GM18519 (cell line): ENCODE results near the gene RABGAP1.

Experiments used
- ATAC-seq: cut with Tn5 transposase; IDR thresholded peaks from one replicate; pipeline ENCODE4 v1.9.1; 2021; ENCODE audit warnings: mild to moderate bottlenecking, moderate library complexity; ENCODE audit not compliant: unreplicated experiment, low FRiP score

Gene RABGAP1

DNA sequence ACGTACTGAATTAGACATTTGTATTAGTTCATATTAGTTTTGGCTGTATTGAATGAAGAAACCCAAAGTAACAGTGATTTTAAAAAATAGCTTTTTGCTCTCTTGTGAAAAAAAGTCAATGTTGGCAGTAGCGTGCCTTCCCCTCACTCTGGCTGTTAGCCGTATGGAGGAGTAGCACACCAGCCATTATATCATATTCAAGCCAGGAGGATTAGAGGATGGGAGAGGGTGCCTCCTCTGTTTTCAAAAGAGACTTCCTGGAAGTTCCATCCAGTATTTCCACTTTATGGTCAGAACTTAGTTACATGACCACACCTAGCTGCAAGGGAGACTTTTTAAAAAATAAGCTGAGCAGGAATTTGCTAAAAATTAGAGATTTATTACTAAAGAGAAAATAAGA is 133.8 kb downstream of the RABGAP1 start:
- no peak for ATAC-seq

DNA sequence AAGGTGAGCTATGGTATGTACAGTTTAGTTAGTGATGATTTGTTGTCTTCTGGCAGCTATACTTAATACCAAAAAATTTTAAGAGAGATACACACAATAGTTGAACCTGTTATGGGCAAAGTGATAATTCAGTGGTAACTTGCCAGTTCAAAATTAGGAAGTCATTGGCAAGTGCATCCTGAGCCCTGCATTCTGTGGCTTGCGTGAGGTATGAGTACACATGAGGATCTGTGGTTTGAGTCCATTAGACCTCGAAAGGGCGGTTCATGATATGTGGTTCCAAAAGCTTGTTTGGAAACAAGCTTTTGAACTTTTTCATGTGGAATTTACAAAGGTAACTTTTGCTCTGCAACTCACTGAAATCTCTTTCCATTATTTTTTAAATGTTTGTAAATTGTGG is 139.6 kb downstream of the RABGAP1 start:
- no peak for ATAC-seq

DNA sequence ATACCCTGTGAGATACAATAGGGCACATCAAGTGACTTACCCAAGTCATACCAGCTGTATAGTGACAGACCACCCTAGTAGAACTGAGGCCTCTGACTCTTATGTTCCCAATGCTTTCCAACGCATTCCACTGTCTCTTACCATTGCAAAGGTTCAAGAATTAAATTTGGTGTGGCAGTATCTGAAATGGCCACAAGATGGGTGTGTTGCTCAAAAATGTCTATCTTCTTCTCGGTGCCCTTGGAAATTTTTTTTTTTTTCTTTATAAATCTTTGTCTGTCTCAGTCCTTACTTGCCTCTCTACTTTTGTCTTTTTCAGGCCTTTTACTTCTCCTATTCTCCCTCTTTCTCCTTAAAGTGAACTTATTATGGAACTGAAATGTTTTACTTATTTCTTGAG is 141.0 kb downstream of the RABGAP1 start:
- no peak for ATAC-seq

DNA sequence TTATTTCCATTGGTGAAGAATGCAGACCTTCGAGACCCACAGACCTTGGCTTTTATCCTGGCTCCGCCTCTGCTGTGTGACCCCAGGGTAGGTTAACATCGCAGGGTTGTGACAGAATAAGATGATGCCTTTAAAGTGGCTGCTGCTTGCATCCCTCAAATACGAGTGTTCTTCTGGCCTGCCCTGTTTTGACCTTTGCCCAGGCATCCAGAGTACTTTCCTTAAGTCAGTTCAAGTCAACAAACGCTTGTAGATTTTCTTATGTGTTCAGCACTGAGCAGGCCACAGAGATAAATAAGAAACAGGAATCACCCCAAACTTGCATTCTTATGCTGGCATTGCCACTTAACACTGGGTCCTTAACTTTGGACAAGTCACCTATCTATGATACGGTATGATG is 142.9 kb downstream of the RABGAP1 start:
- no peak for ATAC-seq

DNA sequence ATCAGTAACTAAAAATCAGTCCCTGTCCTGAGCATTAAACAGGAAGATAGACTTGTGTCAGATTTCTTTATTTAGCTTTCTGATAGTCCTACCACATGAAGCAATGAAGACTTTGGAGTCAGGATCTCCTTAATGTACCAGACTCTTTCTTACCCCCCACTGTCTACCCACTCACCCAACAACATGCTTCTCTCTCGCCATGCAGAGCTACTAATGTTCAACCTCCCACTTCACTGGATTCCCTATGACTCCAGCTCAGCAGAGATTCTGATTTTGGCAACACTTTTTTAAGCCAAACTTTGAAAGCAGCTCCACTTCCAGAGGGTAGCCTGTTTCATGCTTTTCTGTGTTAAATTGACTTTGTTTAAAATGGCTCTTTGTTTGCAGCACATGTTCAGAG is 143.4 kb downstream of the RABGAP1 start:
- no peak for ATAC-seq

DNA sequence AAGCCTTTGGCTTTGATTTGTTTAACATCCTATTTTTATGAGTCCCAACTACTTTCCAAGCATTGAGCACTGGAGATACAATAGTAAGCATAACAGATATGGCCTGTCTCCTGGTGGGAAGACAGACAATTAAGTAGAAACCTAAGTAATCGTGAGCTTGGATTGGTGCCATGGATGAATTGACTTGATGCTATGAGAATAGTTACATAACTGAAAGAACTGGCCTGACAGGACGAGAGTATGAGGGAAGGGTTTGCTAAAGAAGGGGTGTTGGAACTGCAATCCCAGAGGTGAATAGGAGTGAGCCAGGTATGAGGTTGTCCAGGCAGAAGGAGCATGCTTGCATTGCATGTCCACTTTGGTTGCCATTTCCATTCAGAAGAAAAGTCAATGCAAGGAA is 145.1 kb downstream of the RABGAP1 start:
- ATAC-seq, result no peak

DNA sequence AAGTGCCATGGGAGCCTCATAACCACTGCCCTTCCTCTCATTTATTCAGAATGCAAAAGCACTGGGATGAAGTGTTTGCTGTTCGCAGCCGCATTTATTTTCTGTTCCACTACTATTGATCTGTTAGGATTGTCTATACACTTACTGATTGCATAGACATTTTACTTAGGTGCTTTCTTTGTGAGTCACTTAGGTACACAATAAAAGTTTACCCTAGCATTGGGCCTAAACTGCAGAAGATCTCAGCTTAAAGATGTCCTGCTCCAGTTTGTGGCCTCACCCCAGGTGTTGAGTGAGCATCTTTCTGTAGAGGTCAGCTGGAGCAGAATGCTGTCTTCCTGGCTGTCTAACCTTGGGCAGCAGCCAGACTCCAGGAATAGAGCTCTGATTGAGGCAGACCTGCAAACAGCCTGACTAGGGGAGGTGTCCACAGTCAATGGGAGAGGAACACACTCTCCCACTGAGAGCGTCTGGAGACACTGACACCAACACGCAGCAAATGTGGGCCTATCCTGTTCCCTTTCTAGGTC is 146.6 kb downstream of the RABGAP1 start:
- ATAC-seq, result no peak

DNA sequence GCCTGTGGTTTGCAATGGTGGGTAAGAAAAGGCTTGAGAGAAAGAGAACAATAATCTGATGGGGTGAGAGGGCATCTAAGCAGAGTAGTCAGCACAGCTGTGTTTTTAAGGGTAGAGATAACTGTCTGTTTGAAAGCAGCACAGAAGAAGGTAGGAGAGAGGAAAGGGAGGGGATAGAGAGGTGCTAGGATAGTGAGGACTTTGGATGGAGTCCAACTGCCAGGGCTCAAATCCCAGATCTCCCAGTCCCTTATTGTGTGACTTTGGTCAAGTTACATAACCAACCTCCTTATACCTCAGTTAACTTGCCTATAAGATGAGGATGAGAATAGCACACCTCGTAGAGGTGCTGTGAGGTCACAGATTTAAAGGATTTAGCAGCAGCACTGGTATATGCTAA is 148.2 kb downstream of the RABGAP1 start:
- no peak for ATAC-seq

DNA sequence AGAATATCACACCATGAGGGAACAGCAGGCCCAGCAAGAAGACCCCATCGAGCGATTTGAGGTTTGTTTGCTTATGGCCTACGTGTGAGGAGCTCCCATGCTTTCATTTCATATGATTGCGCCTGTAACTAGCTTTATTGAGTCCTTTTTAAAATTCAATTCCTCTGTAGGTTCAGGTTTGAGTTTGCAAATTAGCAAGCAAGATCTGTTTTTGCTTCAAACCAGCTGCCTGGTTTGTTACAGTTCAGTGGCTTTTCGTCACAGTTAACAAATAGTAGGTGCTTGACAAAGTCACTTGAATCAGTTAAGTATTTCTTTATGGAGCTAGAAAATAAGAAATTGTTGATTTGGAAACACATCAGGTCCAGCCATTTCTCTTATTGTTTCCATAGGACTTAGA is 149.0 kb downstream of the RABGAP1 start:
- ATAC-seq, result no peak

DNA sequence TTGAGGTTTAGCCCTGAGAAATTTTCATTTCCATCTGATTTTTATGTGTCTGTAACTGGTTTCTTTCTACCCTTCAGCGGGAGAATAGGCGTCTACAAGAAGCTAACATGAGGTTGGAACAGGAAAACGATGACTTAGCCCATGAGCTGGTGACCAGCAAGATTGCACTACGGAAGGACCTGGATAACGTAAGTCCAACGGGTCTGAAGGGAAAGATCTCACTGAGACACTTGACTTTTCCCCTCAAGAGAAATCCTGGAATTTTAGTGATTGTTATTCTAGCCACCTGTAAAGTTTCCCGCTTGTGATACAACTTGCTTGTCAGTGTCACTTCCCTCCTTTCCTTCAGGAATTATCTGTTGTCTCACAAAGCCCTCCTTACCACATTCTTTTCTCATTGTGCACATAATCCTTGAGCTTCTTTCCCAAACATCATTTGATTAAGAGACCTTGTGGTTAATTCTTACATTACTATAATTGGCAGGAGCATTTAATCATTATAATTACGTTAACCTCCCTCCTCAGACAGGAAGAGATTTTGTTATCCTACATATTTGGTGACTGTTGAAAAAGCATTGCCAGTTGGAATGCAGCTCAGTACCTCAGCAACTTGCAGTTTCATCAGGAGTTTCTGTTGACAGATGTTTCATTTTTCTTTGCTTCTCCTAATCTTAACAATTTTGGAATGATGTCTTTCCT is 149.5 kb downstream of the RABGAP1 start:
- no peak for ATAC-seq

DNA sequence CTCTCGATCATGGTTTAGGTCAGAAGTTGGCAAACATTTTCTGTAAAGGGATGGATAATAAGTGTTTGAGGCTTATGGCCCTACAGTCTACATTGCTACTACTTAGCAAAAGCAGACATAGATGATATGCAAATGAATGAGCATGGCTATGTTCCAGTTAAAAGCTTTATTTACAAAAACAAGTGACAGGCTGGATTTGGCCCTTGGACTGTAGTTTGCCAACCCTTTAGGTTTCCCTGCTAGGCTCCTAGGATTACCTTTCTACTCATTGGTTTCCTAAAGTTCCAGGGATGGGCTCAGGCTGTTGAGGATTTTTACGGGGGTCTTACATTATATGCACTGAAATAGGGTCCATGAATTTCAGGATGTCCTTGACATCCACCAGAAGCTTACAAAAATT is 150.1 kb downstream of the RABGAP1 start:
- no peak for ATAC-seq

DNA sequence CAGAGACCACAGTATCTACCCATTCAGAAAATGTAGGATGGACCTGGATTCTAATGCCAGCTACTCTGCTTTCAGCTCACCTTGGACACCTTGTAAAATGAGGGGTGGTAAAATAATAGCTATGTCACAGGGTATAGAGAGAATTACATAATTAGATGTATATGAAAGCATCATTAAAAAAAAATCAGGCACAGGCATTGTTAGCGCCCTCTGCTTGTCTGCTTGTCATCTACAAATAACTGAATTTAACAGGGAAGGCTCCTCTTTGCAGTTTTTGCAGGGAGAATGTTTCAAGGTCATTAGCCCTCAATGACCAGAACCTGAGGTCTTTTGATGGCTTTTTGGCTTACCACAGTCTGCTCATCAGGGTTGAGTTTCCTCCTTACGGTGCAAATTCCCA is 150.6 kb downstream of the RABGAP1 start:
- ATAC-seq, result no peak

DNA sequence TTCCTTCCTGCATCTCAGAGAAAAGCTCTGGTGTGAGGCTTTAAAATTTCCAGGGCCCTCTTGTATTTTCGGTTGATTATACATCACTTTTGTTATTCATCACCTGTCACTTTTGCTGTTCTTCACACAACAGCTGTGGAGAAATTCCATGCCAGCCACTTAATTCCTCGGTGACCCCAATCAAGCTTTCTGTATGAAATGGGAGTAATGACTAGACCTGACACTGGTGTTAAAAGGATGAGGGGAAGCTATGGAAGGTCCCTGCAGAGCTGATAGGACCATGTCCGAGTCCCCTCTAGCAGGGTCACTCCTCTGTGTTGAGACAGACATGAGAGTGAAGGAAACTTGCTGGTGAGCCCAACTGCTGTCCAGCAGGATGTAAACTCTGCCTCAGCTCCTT is 152.3 kb downstream of the RABGAP1 start:
- no peak for ATAC-seq

DNA sequence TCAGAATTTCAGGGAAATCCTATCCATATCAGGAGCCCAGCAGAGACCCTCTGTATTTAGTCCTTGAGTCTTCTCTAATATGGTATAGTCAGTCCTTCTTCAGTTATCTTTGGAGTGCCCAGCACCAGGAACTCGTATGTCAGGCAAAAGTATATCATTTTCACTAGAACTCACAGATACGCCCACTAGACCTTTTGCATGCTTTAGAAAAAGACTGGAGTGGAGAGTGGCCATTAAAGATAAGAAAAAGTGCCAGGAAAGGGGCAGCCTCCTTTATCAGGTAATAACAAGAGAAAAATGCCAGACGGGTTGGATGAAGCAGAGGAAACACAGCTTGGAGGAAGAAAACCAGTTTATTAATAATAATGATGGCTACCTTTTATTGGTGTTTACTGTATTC is 156.2 kb downstream of the RABGAP1 start:
- no peak for ATAC-seq

DNA sequence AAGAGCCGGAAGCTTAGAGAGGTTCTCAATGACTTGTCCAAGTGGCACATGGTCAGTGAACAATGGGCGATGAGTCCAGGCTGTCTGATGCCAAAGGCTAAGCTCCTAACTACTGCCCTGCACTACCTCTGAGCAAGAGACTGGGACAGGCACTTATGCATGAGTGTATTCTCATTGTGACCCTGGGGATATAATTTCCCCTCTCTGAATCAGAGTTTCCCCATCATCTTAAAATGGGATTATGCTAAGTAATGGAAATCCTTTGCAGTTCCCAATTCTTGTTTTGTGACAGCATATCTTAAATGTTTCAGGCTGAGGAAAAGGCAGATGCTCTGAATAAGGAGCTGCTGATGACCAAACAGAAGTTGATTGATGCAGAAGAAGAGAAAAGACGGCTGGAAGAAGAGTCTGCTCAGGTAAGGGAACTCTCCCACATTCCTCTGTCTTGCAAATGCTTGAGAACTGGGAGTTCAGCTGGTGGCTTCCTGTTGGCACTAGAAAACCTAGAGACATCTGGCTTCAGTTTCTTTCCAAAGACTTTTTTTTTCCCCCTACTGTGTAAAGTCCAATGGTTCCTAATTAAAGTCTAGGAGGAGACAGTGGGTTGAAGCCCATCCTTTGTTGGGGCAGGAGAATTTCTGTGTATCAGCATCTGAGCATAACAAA is 156.7 kb downstream of the RABGAP1 start:
- no peak for ATAC-seq

DNA sequence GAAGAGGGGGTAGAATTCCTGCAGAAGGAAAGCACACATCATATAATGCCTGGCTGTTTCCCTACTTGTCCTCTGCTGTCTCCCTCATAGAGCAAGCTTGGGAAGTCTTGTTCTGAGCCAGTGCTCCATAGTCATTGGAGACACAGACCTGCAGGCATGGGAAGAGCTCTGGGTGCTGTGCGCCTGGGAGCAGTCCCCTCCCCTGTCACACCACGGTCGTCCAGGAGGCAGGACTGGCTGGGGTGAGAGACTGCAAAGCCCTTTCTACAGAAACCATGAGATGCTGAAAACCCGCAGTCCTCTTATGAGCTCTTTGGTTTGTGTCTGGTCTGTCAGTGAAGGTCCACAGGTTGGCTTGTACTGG is 157.3 kb downstream of the RABGAP1 start:
- ATAC-seq, result no peak

DNA sequence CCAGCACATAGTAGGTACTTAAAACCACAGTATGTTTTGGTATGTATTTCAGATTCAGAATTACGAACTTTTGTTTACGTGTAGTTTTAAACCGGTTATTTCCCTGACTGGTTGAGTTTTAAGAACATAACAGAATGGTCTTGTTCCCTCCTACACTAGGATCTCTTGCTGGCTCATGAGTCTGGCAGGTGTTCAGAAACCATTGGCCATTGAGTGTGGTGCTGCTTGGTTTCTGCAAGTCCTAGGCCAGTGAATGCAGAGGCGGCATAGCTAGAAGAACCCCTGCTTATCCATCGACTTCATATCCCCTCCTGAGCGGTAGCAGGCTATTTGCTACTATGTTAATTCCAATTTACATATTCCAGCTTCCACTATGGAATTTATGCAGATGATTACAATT is 158.2 kb downstream of the RABGAP1 start:
- ATAC-seq, result no peak

DNA sequence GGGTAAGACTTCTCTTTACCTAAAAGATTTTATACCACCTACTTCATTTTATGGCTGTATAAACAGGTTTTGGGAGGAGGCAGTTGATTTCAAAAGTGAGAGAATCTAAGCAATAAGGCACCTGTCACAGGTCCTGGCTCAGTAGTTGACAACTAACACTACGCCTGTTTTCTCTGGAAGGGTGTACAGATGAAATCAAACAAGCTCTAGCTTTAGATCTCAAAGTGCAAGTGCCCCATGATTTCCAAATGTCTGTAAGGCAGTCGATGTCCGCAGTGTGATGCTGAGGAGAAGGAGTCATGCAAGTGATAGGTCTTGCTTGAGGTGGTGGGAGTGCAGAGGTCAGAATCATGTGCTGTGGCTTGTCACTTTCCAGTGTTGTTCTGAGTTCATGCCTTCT is 158.7 kb downstream of the RABGAP1 start:
- no peak for ATAC-seq

DNA sequence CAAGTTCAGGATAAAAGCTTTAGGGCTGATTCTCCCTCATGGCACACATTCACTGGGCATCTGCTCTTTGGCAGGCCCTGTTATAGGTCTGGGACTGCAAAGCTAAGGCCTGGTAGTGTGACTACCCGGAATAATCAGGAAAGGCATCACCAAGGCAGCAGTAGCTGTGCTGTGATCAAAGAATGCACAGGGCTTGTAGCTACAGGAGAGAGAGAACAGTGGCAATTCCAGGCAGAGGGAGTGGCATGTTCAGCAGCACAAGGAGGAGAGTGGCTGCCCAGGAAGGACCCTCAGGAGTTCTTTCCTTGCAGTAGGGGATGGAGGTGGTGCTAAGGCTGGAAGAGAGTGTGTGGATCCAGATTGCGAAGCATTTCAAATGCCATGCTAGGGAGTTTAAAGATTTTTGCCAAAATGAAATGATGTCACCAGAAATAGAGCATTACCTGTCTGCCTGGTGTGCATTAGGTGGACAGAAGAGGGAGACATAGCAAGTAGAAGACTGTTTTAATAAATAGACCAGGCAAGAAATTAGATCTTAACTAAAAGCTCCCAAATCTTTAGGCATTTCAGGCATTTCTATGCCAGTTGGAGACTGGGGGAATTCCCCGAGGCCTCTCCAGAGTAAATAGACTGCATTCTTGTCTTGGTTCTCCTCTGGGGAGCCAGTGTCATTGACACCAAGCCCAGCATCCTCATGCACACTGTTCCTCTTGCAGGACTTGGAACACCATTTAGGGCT is 161.7 kb downstream of the RABGAP1 start:
- ATAC-seq, result no peak

DNA sequence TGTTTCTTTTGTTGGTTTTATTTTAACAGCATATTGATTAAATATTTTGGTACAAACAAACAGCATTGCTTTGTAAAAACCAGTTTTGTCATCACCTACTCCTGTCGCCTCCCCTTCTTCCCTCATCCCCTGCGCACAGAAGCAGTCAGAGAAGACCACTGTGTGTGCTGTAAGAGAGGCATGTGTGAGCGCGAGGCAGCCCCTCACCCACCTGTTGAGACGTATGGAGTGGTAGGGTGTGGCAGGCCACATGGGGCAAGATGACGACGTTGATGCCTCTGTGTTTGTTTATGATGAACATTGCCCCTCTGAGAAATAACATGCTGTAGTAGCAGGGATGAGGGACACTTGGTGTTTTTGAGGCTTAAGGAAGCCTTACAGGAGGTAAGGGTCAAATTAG is 164.0 kb downstream of the RABGAP1 start:
- ATAC-seq, result no peak

DNA sequence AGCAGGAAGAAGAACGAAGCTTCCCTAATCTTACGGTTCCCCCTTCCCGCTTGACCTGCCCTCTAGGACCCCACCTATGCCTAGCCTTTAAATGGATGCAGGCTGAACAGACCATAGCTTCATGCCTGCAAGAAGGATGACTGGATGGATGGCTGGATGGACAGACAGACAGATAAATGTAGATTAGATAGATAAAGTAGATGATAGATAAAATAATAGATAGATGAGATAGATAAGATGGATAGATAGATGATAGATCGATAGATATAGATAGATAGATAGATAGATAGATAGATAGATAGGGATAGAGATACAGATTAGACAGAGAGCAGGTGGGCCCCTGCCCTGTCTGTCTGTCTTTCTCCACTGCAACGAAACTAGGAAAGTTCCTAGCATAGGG is 164.7 kb downstream of the RABGAP1 start:
- ATAC-seq, result no peak
